Psoas muscle (tissue), 8 donors: Measurements from ENCODE around the gene ZNF318. TPM values are rescaled to one million over a fixed set of nuclear protein-coding genes. Genes with fewer than 3 reads are reported as not detected.
"Not testable (repeated sequence)": the region's sequence is repeated elsewhere in the genome, so short reads cannot be mapped to it uniquely, and the experiment has no call there.

ENCODE experiments used
- ATAC-seq, 4 donors: fragments of 200-7000 bp; cut with Tn5 transposase; one replicate each; pipeline ENCODE4 v1.9.1; 2020; ENCODE audit warnings: moderate library complexity in 3 of 4, mild to moderate bottlenecking in 2 of 4
- DNase-seq, 2 donors: peaks; one replicate each; pipeline ENCODE4 v3.0.0-alpha.2; 2020
- H3K27ac ChIP-seq: fragments of 200-600 bp; one replicate; pipeline ENCODE4 v1.8.0; 2022
- H3K27me3 ChIP-seq, 3 donors: fragments of 200-600 bp in 1 of 3; one replicate each; pipeline versions ENCODE4 v1.6.1 to v1.8.0; 2013 to 2022; ENCODE audit warnings: low read length in 2 of 3, mild to moderate bottlenecking in 2 of 3, moderate library complexity in 1 of 3; ENCODE audit not compliant: insufficient read depth in 3 of 3
- H3K36me3 ChIP-seq, 2 donors: fragments of 200-600 bp in 1 of 2; one replicate each; pipeline versions ENCODE4 v1.6.1 to v1.8.0; 2013 to 2022; ENCODE audit warnings: low read depth in 1 of 2, mild to moderate bottlenecking in 1 of 2, moderate library complexity in 1 of 2; ENCODE audit not compliant: insufficient read depth in 1 of 2
- H3K4me1 ChIP-seq: fragments of 200-600 bp; one replicate; pipeline ENCODE4 v1.8.0; 2022
- H3K4me3 ChIP-seq: fragments of 200-600 bp; one replicate; pipeline ENCODE4 v1.8.0; 2022; ENCODE audit warnings: mild to moderate bottlenecking
- H3K9me3 ChIP-seq: fragments of 200-600 bp; one replicate; pipeline ENCODE4 v1.8.0; 2022
- CTCF ChIP-seq: fragments of 200-600 bp; IDR thresholded peaks from one replicate; pipeline ENCODE4 v1.8.0; 2022; ENCODE audit warnings: antibody characterized with exemption
- WGBS, 3 donors: extraction: QIAGEN DNeasy Blood & Tissue Kit; methylation state at CpG; one replicate each; pipeline versions ENCODE4 v1.1.6 to v1.1.7; 2013; 5-methylcytosine and 5-hydroxymethylcytosine counted together
- intact Hi-C, 2 donors: fragments of 100-400 bp; cut with DNase I; formaldehyde crosslinking; loops; one replicate each; pipeline versions ENCODE4 v1.11.0 to v1.14.2; 2022
- polyA plus RNA-seq, 3 donors: library from polyadenylated mRNA; stranded (reverse); fragments of 200-250 nt; gene quantifications; one replicate each; pipeline ENCODE4 v1.2.3, GENCODE V29; 2013
- total RNA-seq, 4 donors: library from RNA; stranded (reverse); fragmentation: NEBNext Ultra II Directional in 2 of 4; extraction: Animal tissue kit (Norgen Biotek cat#: 25700) in 2 of 4; gene quantifications; one replicate each; pipeline versions ENCODE4 v1.2.1 to v1.2.4, GENCODE V29; 2021 to 2023
- donor health status: healthy with polysubstance abuse.
- donor health status: DM: no; HTN: no; CAD: no; lungs with moderate emphysema.
- donor health status: Bipolar disorder and iron deficiency.
- donor health status: healthy.
- donor health status: DM: yes; HTN: yes; CAD: no.
- donor health status: DM: no; HTN: no; CAD: no.
- donor health status: DM: no; HTN: no; CAD: no.
- donor health status: DM: yes; HTN: yes; CAD: no.

Gene ZNF318
- total and polyA plus RNA-seq, 7 donors, result 3.4 to 14.3 (median 9.0) TPM

DNA sequence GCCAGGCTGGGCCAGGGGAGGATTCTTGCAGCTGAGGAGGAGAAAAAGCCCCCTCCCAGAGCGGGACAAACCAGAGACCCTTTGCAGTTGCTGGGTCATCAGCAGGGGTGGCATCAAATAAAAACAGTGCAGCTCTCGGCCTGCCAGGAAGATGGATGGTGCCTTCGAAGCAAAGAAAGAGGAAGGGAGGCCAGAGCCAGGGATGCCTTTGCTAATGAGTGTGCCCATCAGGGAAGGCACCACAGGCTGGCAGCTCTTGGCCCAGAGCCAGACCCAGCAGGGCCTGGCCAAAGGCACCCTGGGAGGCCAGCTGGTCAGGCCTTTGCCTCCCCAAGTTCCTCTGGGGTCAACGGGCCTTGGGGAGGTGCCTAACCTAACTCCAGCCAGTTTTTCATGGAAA is 26.3 kb upstream of the ZNF318 start:
- TF ChIP-seq CTCF, result no peak
- H3K4me3 ChIP-seq, result no peak overlapping the region
- no peaks in the 10 kb centered on the region for H3K9me3 ChIP-seq
- H3K27me3 ChIP-seq, result no peaks in the 10 kb centered on the region
- H3K27ac ChIP-seq, result no peak overlapping the region
- ATAC-seq (no peak), DNase-seq (no peak)
- 45 to 56% (median 45%) methylated on average over 4 of the region's 4 CpGs for WGBS, 3 donors
- intact Hi-C loops, result no loop called here
- H3K36me3 ChIP-seq, result no peaks in the 10 kb centered on the region
- no peaks in the 10 kb centered on the region for H3K4me1 ChIP-seq

DNA sequence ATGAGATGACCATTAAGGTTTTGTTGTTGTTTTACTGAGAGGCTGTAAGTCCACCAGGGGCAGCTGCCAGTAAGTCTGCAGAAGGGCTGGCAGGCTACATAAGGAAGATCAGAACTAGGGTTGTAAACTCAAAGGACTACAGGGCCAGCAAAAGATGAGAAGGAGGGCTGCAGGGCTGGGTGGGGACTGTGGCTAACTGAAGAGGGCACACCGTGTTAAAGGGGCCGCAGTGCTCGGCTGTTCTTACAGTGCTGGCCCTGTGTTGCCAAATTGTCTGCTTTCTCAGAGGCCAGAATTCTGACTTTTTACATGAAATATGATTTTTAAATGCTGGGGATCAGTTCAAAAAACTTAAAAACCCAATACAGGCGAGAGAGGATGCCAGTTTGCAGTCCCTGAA is 25.5 kb upstream of the ZNF318 start:
- WGBS, 3 donors, result 93 to 97% (median 93%) methylated on average over 4 of the region's 4 CpGs
- Histone ChIP-seq H3K9me3 (no peaks in the 10 kb centered on the region), H3K36me3 (no peaks in the 10 kb centered on the region), H3K4me1 (no peaks in the 10 kb centered on the region), H3K4me3 (no peak overlapping the region), H3K27me3 (no peaks in the 10 kb centered on the region), H3K27ac (no peak overlapping the region)
- intact Hi-C loops, result no loop called here
- DNase-seq, result no peak
- ATAC-seq, result no peak
- no peak for TF ChIP-seq CTCF

DNA sequence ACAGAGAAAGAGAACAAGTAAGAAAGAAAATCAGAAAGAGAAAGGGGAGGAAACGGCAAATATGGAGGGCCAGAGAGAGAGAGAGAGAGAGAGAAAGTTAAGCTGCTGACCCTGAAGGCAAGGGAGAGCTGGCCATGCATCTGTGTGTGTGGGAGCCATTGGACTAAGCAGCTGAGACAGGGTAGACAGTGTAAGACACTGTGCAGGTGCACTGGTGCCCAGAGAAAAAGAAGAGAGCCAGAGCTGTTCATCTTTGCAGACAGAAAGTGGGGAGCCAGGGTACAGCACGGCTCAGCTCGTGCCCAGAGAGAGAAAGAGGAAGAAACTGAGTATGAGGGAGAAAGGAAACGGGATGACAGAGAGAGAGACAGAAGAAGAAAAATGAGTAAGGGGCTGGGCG is 24.2 kb upstream of the ZNF318 start:
- intact Hi-C loops, result no loop called here

DNA sequence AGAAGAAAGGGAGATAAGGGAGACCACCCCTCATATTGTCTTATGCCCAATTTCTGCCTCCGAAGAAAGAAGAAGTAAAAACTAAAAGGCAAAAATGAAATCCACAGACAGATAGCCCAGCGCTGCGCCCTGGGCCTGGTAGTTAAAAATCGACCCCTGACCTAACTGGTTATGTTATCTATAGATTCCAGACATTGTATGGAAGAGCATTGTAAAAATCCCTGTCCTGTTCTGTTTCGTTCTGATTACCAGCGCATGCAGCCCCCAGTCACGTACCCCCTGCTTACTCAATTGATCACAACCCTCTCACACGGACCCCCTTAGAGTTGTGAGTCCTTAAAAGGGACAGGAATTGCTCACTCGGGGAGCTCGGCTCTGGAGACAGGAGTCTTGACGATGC is 23.7 kb upstream of the ZNF318 start:
- H3K4me3 ChIP-seq, H3K27me3 ChIP-seq, DNase-seq, H3K27ac ChIP-seq, ATAC-seq, H3K36me3 ChIP-seq, intact Hi-C loops, H3K4me1 ChIP-seq, H3K9me3 ChIP-seq: not testable (repeated sequence)
- WGBS, 3 donors, result 68 to 74% (median 70%) methylated on average over 11 of the region's 11 CpGs

More for the DNA sequence above, 24.2 kb upstream of the ZNF318 start:
- Histone ChIP-seq H3K36me3 (no peaks in the 10 kb centered on the region), H3K4me1 (no peaks in the 10 kb centered on the region), H3K4me3 (no peak overlapping the region), H3K27ac (no peak overlapping the region), H3K9me3 (no peaks in the 10 kb centered on the region), H3K27me3 (no peaks in the 10 kb centered on the region)
- TF ChIP-seq CTCF, result no peak
- 71 to 78% (median 76%) methylated on average over 5 of the region's 5 CpGs for WGBS, 3 donors
- DNase-seq, result no peak
- no peak for ATAC-seq

DNA sequence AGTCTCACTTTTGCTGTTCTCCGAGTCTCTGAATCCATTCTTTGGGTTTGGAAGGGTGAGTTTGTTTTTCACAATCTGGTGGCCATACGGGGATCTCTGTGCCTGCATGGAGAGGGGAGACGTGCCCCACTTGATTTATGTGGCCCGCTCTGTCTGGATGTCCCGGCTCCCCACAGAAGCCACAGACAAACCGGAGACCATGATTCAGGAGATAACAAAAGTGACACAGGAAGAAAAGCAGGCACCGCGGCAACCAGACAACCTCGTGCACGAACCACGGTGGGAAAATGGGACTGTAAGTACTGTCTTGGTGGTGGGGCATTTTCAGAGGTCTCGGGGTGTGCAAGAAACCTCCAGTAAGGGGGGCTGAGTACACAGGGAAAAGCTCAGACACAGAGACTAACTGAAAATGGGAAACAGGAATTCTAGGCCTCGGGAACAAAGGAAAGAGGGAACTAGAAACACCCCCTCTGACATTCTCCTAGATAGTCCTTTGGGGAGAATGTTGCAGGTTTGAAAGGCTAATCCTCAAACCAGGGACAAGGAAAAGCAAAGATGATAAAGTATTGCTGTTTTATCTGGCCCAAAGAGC is 22.1 kb upstream of the ZNF318 start:
- intact Hi-C loops, result no loop called here
- Histone ChIP-seq H3K4me3 (no peak overlapping the region), H3K9me3 (no peaks in the 10 kb centered on the region), H3K36me3 (no peaks in the 10 kb centered on the region), H3K27ac (no peak overlapping the region), H3K27me3 (no peaks in the 10 kb centered on the region), H3K4me1 (no peaks in the 10 kb centered on the region)
- DNase-seq (no peak), ATAC-seq (no peak)
- no peak for TF ChIP-seq CTCF
- WGBS, 3 donors, result 62 to 69% (median 68%) methylated on average over 13 of the region's 13 CpGs

- intact Hi-C loops, H3K4me1 ChIP-seq, ATAC-seq: not testable (repeated sequence)
Measured at GRCh38 chr6:43390753-43391439, 21.4 kb upstream of the ZNF318 start.

More at GRCh38 chr6:43390753-43391439, 21.4 kb upstream of the ZNF318 start:
- H3K36me3 ChIP-seq, H3K27ac ChIP-seq, DNase-seq, H3K9me3 ChIP-seq, H3K27me3 ChIP-seq, H3K4me3 ChIP-seq: not testable (repeated sequence)
- WGBS, 3 donors, result 78 to 84% (median 82%) methylated on average over 10 of the region's 10 CpGs
